Fibroblast of lung (primary cell): ENCODE measurements around the gene PSME4. TPM values are rescaled to one million over a fixed set of nuclear protein-coding genes. Genes with fewer than 3 reads are reported as not detected.

ENCODE experiments used
- DNase-seq, 2 donors: peaks; one replicate each; pipeline versions ENCODE4 v3.0.0 to v3.0.0-alpha.2; 2010; ENCODE audit warnings: low read depth in 2 of 2
- H2AFZ ChIP-seq: 2 replicates; pipeline ENCODE4 v1.5.1; 2012; ENCODE audit warnings: low read length, control low read depth, inconsistent platforms
- H3K27ac ChIP-seq: 2 replicates; pipeline ENCODE4 v1.5.1; 2011; ENCODE audit warnings: low read length, control low read depth; ENCODE audit not compliant: insufficient read depth
- H3K27me3 ChIP-seq: 2 replicates; pipeline ENCODE4 v1.5.1; 2011; ENCODE audit warnings: mild to moderate bottlenecking, low read length; ENCODE audit not compliant: control insufficient read depth, insufficient read depth
- H3K36me3 ChIP-seq: 2 replicates; pipeline ENCODE4 v1.5.1; 2011; ENCODE audit warnings: low read length; ENCODE audit not compliant: control insufficient read depth, insufficient read depth
- H3K4me1 ChIP-seq: 2 replicates; pipeline ENCODE4 v1.5.1; 2011; ENCODE audit warnings: low read length; ENCODE audit not compliant: control insufficient read depth, insufficient read depth; ENCODE audit errors: extremely low read depth
- H3K4me2 ChIP-seq: 2 replicates; pipeline ENCODE4 v1.5.1; 2011; ENCODE audit warnings: low read length, control low read depth; ENCODE audit not compliant: insufficient read depth; ENCODE audit errors: extremely low read depth
- H3K4me3 ChIP-seq, 4 experiments: fragments of 200-600 bp in 1 of 4; sonication (generic) in 1 of 4; replicated peaks in 1 of 4; 2 replicates each; pipeline ENCODE4 v1.5.1; 2011 to 2016; ENCODE audit warnings: low read length in 4 of 4, low read depth in 3 of 4, mild to moderate bottlenecking in 3 of 4, control low read depth in 2 of 4, inconsistent platforms in 1 of 4, mixed read lengths in 1 of 4; ENCODE audit not compliant: insufficient read depth in 1 of 4; ENCODE audit errors: control extremely low read depth in 1 of 4
- H3K79me2 ChIP-seq: 2 replicates; pipeline ENCODE4 v1.5.1; 2012; ENCODE audit warnings: mild to moderate bottlenecking, low read length, inconsistent platforms; ENCODE audit not compliant: control insufficient read depth, insufficient read depth
- H3K9ac ChIP-seq: 2 replicates; pipeline ENCODE4 v1.5.1; 2011; ENCODE audit warnings: mild to moderate bottlenecking, low read length, control low read depth; ENCODE audit not compliant: insufficient read depth
- H3K9me3 ChIP-seq: 2 replicates; pipeline ENCODE4 v1.5.1; 2012; ENCODE audit warnings: low read depth, low read length; ENCODE audit not compliant: control insufficient read depth, insufficient read depth
- H4K20me1 ChIP-seq: 2 replicates; pipeline ENCODE4 v1.5.1; 2011; ENCODE audit warnings: low read length; ENCODE audit not compliant: control insufficient read depth, insufficient read depth; ENCODE audit errors: extremely low read depth
- EZH2 ChIP-seq: IDR thresholded peaks from 2 replicates; pipeline ENCODE4 v1.5.1; 2012; ENCODE audit warnings: low read length, control low read depth, mild to moderate bottlenecking; ENCODE audit errors: missing control alignments
- polyA plus RNA-seq, 2 donors: library from polyadenylated mRNA; depleted of rRNA in 1 of 2; stranded (reverse) in 1 of 2; unstranded in 1 of 2; fragments of >200 nt; gene quantifications; 2 replicates each; pipeline ENCODE4 v1.2.1, GENCODE V29; 2011 to 2012; ENCODE audit warnings: missing spikeins in 1 of 2
- total RNA-seq: library from RNA; depleted of rRNA; stranded (reverse); fragments of >200 nt; gene quantifications from 2 replicates; pipeline ENCODE4 v1.2.1, GENCODE V29; 2014
- TF ChIP-seq, protein P1 (sequence below), 2 donors: IDR thresholded peaks in 1 of 2; conservative IDR thresholded peaks in 1 of 2; 1 replicate in 1 of 2; 2 replicates in 1 of 2; pipeline ENCODE4 v1.5.1; 2011 to 2012; ENCODE audit warnings: low read length in 2 of 2, control low read depth in 1 of 2, inconsistent platforms in 1 of 2, low read depth in 1 of 2, mild to moderate bottlenecking in 1 of 2

Gene PSME4
- total and polyA plus RNA-seq, 2 donors (not counting 1 experiment from before 2014, with no cell fraction given): 26.8 to 34.6 TPM

DNA sequence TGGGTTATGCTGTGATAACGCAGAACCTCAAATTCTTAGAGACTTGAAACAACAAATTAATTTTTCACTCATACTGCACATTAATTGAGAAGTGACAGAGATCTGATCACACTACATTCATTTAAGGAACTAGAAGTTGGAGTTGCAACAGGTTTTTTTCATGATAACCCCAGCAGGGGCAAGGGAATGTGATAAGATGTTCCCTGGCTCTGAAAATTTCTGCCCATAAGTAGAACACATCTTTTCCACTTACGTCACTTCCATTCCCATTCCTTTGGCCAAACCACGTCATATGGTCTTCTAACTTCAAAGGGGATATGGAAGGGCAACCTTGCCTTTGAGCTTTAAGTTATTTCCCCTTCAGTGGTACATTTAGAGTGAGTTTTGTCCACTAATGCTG lies 29.7 kb upstream of the PSME4 start:
- H3K27me3 ChIP-seq: no peaks in the 10 kb centered on the region
- DNase-seq: peak; percentile 14 to 15

DNA sequence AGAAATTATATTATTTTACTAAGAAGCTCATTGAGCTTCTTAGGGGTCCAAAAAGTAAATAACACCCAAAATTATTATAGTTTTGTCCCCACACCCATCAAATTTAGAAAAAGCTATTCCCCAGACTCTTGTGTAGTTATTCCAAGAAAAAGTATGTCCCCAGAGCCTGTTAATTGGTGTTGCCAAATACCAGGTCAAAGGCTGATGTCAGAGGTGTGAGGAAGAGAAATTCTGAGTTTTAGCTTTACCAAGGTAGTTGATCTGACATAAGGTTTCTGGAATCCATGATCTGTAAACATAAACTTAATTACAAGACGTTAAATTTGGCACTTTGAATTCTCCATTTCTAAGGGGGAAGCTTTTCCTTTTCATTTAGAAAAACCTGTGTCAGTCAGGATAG lies 29.3 kb upstream of the PSME4 start:
- no peak overlapping the region for H2AFZ ChIP-seq
- no peaks in the 10 kb centered on the region for H3K79me2 ChIP-seq
- no peak for DNase-seq
- no peaks in the 10 kb centered on the region for H3K4me1 ChIP-seq
- no peak overlapping the region for H3K4me2 ChIP-seq
- H3K36me3 ChIP-seq: no peaks in the 10 kb centered on the region
- no peaks in the 10 kb centered on the region for H3K27me3 ChIP-seq
- no peak overlapping the region for H3K4me3 ChIP-seq
- no peaks in the 10 kb centered on the region for H3K9me3 ChIP-seq
- H3K27ac ChIP-seq: no peak overlapping the region
- no peak overlapping the region for H3K9ac ChIP-seq
- H4K20me1 ChIP-seq: no peaks in the 10 kb centered on the region
- TF ChIP-seq, protein P1, sequence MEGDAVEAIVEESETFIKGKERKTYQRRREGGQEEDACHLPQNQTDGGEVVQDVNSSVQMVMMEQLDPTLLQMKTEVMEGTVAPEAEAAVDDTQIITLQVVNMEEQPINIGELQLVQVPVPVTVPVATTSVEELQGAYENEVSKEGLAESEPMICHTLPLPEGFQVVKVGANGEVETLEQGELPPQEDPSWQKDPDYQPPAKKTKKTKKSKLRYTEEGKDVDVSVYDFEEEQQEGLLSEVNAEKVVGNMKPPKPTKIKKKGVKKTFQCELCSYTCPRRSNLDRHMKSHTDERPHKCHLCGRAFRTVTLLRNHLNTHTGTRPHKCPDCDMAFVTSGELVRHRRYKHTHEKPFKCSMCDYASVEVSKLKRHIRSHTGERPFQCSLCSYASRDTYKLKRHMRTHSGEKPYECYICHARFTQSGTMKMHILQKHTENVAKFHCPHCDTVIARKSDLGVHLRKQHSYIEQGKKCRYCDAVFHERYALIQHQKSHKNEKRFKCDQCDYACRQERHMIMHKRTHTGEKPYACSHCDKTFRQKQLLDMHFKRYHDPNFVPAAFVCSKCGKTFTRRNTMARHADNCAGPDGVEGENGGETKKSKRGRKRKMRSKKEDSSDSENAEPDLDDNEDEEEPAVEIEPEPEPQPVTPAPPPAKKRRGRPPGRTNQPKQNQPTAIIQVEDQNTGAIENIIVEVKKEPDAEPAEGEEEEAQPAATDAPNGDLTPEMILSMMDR (conservative IDR thresholded peaks at IDR 0.05 in 1 of 2, IDR thresholded peaks at IDR 0.05 in 1 of 2; ENCODE audit: low read depth in 1 of 2, low read length in 2 of 2): no peak
- no peak for TF ChIP-seq EZH2

More for the DNA sequence above, 29.7 kb upstream of the PSME4 start:
- Histone ChIP-seq H3K9me3 (no peaks in the 10 kb centered on the region), H3K4me3 (no peak overlapping the region), H3K4me2 (no peak overlapping the region), H3K27ac (no peak overlapping the region), H4K20me1 (no peaks in the 10 kb centered on the region), H2AFZ (no peak overlapping the region), H3K79me2 (no peaks in the 10 kb centered on the region), H3K9ac (no peak overlapping the region), H3K36me3 (no peaks in the 10 kb centered on the region), H3K4me1 (no peaks in the 10 kb centered on the region)
- TF ChIP-seq, protein P1 (conservative IDR thresholded peaks at IDR 0.05 in 1 of 2, IDR thresholded peaks at IDR 0.05 in 1 of 2; ENCODE audit: low read depth in 1 of 2, low read length in 2 of 2): no peak
- TF ChIP-seq EZH2: no peak

DNA sequence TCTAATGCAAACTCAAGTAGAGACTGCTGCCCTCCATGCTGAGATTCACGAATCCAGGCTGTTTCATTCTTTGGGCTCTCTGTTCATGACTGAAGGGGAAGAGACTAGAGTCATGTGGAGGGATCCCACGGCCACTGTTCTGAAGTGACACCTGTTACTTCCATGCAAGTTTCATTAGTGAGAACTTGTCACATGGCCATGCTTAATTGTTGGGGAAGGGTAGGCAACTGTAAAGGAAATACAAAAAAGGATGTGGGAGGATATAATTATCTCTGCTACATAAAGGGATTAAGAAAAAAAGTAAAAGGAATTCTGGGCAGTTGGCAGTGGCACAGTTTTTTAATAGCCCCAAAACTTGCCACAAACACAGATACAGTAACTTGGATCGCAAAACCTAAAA lies 28.0 kb upstream of the PSME4 start:
- no peaks in the 10 kb centered on the region for H3K36me3 ChIP-seq
- no peaks in the 10 kb centered on the region for H3K4me1 ChIP-seq
- no peak overlapping the region for H3K9ac ChIP-seq
- TF ChIP-seq, protein P1 (conservative IDR thresholded peaks at IDR 0.05 in 1 of 2, IDR thresholded peaks at IDR 0.05 in 1 of 2; ENCODE audit: low read depth in 1 of 2, low read length in 2 of 2): no peak
- TF ChIP-seq EZH2: no peak
- H2AFZ ChIP-seq: no peak overlapping the region
- no peak for DNase-seq
- no peaks in the 10 kb centered on the region for H3K9me3 ChIP-seq
- H3K4me2 ChIP-seq: no peak overlapping the region
- H3K4me3 ChIP-seq: no peak overlapping the region
- no peaks in the 10 kb centered on the region for H3K27me3 ChIP-seq
- no peaks in the 10 kb centered on the region for H3K79me2 ChIP-seq
- H3K27ac ChIP-seq: no peak overlapping the region
- no peaks in the 10 kb centered on the region for H4K20me1 ChIP-seq
